Mammary epithelial cell (primary cell): ENCODE data around the gene MACIR.

Source experiments
- EZH2 ChIP-seq: IDR thresholded peaks from 2 replicates; pipeline ENCODE4 v1.6.1; 2012; ENCODE audit warnings: low read length, inconsistent platforms, borderline replicate concordance
- TF ChIP-seq, protein P1 (sequence below), 2 donors: IDR thresholded peaks in 1 of 2; conservative IDR thresholded peaks in 1 of 2; 2 replicates each; pipeline ENCODE4 v1.5.1; 2011 to 2012; ENCODE audit warnings: inconsistent platforms in 2 of 2, low read length in 2 of 2, mild to moderate bottlenecking in 2 of 2, control low read depth in 1 of 2, low read depth in 1 of 2; ENCODE audit not compliant: insufficient read depth in 1 of 2; ENCODE audit errors: extremely low read depth in 1 of 2

GRCh38 chr5:103313056-103313455 lies 54.5 kb downstream of the MACIR start:
- TF ChIP-seq, protein P1, sequence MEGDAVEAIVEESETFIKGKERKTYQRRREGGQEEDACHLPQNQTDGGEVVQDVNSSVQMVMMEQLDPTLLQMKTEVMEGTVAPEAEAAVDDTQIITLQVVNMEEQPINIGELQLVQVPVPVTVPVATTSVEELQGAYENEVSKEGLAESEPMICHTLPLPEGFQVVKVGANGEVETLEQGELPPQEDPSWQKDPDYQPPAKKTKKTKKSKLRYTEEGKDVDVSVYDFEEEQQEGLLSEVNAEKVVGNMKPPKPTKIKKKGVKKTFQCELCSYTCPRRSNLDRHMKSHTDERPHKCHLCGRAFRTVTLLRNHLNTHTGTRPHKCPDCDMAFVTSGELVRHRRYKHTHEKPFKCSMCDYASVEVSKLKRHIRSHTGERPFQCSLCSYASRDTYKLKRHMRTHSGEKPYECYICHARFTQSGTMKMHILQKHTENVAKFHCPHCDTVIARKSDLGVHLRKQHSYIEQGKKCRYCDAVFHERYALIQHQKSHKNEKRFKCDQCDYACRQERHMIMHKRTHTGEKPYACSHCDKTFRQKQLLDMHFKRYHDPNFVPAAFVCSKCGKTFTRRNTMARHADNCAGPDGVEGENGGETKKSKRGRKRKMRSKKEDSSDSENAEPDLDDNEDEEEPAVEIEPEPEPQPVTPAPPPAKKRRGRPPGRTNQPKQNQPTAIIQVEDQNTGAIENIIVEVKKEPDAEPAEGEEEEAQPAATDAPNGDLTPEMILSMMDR (conservative IDR thresholded peaks at IDR 0.05 in 1 of 2, IDR thresholded peaks at IDR 0.05 in 1 of 2; ENCODE audit: extremely low read depth in 1 of 2, insufficient read depth in 1 of 2, low read depth in 1 of 2, low read length in 2 of 2), result no peak
- no peak for TF ChIP-seq EZH2
